ENCODE data around the gene UNCX. TPM values are rescaled to one million over a fixed set of nuclear protein-coding genes. Genes with fewer than 3 reads are reported as not detected.

Gene UNCX
- total and polyA plus RNA-seq, 9 of the 15 experiments (the other 6 are each of a cell fraction or from before 2014, with no cell fraction given), result not detected

DNA sequence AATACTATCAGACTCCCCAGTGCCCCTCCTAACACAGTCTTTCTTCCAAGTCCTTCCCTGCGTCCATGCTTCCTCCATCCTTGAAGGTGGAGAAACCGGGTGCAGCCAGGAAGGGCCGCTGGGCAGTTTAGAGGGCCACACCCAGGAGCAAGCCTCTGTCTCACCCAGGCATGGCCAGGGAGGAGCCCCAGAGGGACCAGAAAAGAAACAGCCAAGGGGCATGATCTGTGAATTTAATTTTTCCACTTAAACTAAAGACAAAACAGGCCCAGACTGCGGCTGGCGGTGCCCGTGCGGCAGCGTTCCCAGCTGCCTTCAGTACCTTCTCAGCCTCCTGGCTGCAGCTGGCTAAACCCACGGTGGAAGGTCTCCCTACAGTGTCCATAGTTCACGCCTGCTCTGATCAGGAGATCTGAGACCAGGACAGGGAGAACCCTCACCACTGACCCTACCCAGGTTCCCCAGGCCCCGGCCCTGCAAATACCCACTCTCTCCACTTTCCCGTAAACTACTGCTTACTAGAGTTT, 12.9 kb downstream of the UNCX start:
- Histone ChIP-seq H3K36me3 (ENCODE audit: control insufficient read depth, insufficient read depth, low read length) (no peaks in the 10 kb centered on the region), H4K20me1 (replicated peaks; ENCODE audit: control insufficient read depth, insufficient read depth, low read length) (peaks cover 12% of the 10 kb centered on the region), H3K79me2 (ENCODE audit: control insufficient read depth, insufficient read depth, low read length) (no peaks in the 10 kb centered on the region), H3K4me2 (ENCODE audit: insufficient read depth, low read length) (no peak overlapping the region), H2AFZ (ENCODE audit: low read depth, low read length) (no peak overlapping the region), H3K4me3 (no peak overlapping the region), H3K27ac (ENCODE audit: extremely low read depth, low read depth, low read length) (no peak overlapping the region), H3K27me3 (ENCODE audit: control insufficient read depth in 2 of 2, insufficient read depth in 2 of 2, low read length in 2 of 2) (peaks cover 67 to 85% of the 10 kb centered on the region in 2 experiments), H3K4me1 (replicated peaks in 1 of 2; ENCODE audit: control insufficient read depth in 2 of 2, insufficient read depth in 2 of 2, low read length in 2 of 2) (peaks cover 0 to 50% of the 10 kb centered on the region in 2 experiments; a peak in 2 of 5 replicates), H3K9me1 (ENCODE audit: control insufficient read depth, insufficient read depth, low read length) (no peaks in the 10 kb centered on the region), H3K9ac (ENCODE audit: insufficient read depth in 1 of 2, low read depth in 2 of 2, low read length in 2 of 2) (no peak overlapping the region), H3K9me3 (replicated peaks; ENCODE audit: control insufficient read depth, insufficient read depth, low read depth, low read length) (no peaks in the 10 kb centered on the region)
- intact Hi-C loops (cut with micrococcal nuclease) (no loop called here), in situ Hi-C loops (cut with MboI) (no loop called here)
- 6% methylated on average over 12 of the region's 12 CpGs for WGBS (ENCODE audit: insufficient coverage, low coverage, missing lambda C conversion rate)
- FAIRE-seq, result no peak
- ChIA-PET CTCF (ENCODE audit: low intra/inter-chr PET ratio) (no interaction called here), POLR2A (interaction anchor here (0.7 to 0.8 kb wide), 2 partner anchors 14 to 17 kb away, joined by 3 read pairs; no protein-coding TSS in a partner anchor)
- no TSS peak for BruUV-seq (replicated peaks)
- DNase-seq (ENCODE audit: extremely low read depth in 1 of 4, low spot score in 3 of 4), result no peak
- ATAC-seq, result no peak
- TF ChIP-seq NFE2L1 (tag; IDR thresholded peaks at IDR 0.05; ENCODE audit: borderline replicate concordance, low read depth) (no peak), EP300 (IDR thresholded peaks at IDR 0.05; ENCODE audit: low read length) (no peak), NFRKB (IDR thresholded peaks at IDR 0.05; ENCODE audit: low read depth) (no peak), SOX6 (IDR thresholded peaks at IDR 0.05) (no peak), ZFP1 (CRISPR knock-in tag; IDR thresholded peaks at IDR 0.05) (no peak), ETV1 (tag; conservative IDR thresholded peaks at IDR 0.05; ENCODE audit: low read depth) (no peak), SAFB2 (IDR thresholded peaks at IDR 0.05; ENCODE audit: borderline replicate concordance, low read depth, low read length, severe bottlenecking) (no peak), ZNF324 (CRISPR knock-in tag; IDR thresholded peaks at IDR 0.05) (no peak), GATAD2B (IDR thresholded peaks at IDR 0.05; ENCODE audit: borderline replicate concordance) (no peak), CC2D1A (IDR thresholded peaks at IDR 0.05) (no peak), ZNF316 (IDR thresholded peaks at IDR 0.05) (no peak), NFYB (IDR thresholded peaks at IDR 0.05; ENCODE audit: extremely low read depth, insufficient read length) (no peak), ZNF79 (CRISPR knock-in tag; IDR thresholded peaks at IDR 0.05; ENCODE audit: low read depth) (no peak), CHCHD3 (CRISPR knock-in tag; IDR thresholded peaks at IDR 0.05) (no peak), FOXP1 (CRISPR knock-in tag; IDR thresholded peaks at IDR 0.05) (no peak)
- TF ChIP-seq, protein P1, sequence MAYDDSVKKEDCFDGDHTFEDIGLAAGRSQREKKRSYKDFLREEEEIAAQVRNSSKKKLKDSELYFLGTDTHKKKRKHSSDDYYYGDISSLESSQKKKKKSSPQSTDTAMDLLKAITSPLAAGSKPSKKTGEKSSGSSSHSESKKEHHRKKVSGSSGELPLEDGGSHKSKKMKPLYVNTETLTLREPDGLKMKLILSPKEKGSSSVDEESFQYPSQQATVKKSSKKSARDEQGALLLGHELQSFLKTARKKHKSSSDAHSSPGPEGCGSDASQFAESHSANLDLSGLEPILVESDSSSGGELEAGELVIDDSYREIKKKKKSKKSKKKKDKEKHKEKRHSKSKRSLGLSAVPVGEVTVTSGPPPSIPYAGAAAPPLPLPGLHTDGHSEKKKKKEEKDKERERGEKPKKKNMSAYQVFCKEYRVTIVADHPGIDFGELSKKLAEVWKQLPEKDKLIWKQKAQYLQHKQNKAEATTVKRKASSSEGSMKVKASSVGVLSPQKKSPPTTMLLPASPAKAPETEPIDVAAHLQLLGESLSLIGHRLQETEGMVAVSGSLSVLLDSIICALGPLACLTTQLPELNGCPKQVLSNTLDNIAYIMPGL (CRISPR knock-in tag; IDR thresholded peaks at IDR 0.05), result no peak
- TF ChIP-seq, protein P2, sequence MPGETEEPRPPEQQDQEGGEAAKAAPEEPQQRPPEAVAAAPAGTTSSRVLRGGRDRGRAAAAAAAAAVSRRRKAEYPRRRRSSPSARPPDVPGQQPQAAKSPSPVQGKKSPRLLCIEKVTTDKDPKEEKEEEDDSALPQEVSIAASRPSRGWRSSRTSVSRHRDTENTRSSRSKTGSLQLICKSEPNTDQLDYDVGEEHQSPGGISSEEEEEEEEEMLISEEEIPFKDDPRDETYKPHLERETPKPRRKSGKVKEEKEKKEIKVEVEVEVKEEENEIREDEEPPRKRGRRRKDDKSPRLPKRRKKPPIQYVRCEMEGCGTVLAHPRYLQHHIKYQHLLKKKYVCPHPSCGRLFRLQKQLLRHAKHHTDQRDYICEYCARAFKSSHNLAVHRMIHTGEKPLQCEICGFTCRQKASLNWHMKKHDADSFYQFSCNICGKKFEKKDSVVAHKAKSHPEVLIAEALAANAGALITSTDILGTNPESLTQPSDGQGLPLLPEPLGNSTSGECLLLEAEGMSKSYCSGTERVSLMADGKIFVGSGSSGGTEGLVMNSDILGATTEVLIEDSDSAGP (CRISPR knock-in tag; IDR thresholded peaks at IDR 0.05), result no peak
